IMR-90 (cell line): Measurements from ENCODE around the gene FTO. TPM values are rescaled to one million over a fixed set of nuclear protein-coding genes. Genes with fewer than 3 reads are reported as not detected.

Source experiments
- ATAC-seq: fragments of 200-7000 bp; cut with Tn5 transposase; 2 replicates; pipeline ENCODE4 v1.9.1; 2020; ENCODE audit warnings: low read depth, mild to moderate bottlenecking, moderate library complexity
- BruUV-seq: library from RNA; stranded (reverse); fragments of 400-500 nt; replicated peaks from 2 replicates; lab custom pipeline; 2021; lab: Mats Ljungman, UMichigan
- CTCF ChIA-PET: fragments of 300-600 bp; formaldehyde crosslinking; extraction: SDS; loops from one replicate; lab custom pipeline; 2021; ENCODE audit warnings: antibody characterized with exemption; lab: Yijun Ruan, JAX
- POLR2A ChIA-PET: fragments of 300-600 bp; sonication (Branson Sonifier 250); formaldehyde crosslinking; loops from one replicate; lab custom pipeline; 2022; ENCODE audit warnings: antibody characterized with exemption; ENCODE audit not compliant: unreplicated experiment; lab: Charles Lee
- DNase-seq: peaks from one replicate; pipeline ENCODE4 v3.0.0; 2013
- H2AFZ ChIP-seq: replicated peaks from 2 replicates; pipeline ENCODE3; 2013; ENCODE audit warnings: low read length, mild to moderate bottlenecking; ENCODE audit not compliant: poor library complexity
- H2AK5ac ChIP-seq: 2 replicates; pipeline ENCODE4 v1.6.1; 2013; ENCODE audit warnings: low read depth, low read length, inconsistent platforms
- H2AK9ac ChIP-seq: replicated peaks from 2 replicates; pipeline ENCODE3; 2013; ENCODE audit warnings: mild to moderate bottlenecking, low read depth, low read length, moderate library complexity; ENCODE audit not compliant: poor library complexity
- H2BK120ac ChIP-seq: 2 replicates; pipeline ENCODE4 v1.6.1; 2013; ENCODE audit warnings: low read depth, low read length, inconsistent platforms
- H2BK15ac ChIP-seq: 3 replicates; pipeline ENCODE4 v1.6.1; 2013; ENCODE audit warnings: low read depth, low read length, inconsistent platforms
- H2BK20ac ChIP-seq: 2 replicates; pipeline ENCODE4 v1.6.1; 2013; ENCODE audit warnings: low read depth, mild to moderate bottlenecking, inconsistent platforms, low read length, moderate library complexity
- H2BK5ac ChIP-seq: 2 replicates; pipeline ENCODE4 v1.6.1; 2013; ENCODE audit warnings: mild to moderate bottlenecking, low read depth, low read length, inconsistent platforms; ENCODE audit not compliant: poor library complexity, severe bottlenecking
- H3K14ac ChIP-seq: replicated peaks from 2 replicates; pipeline ENCODE4 v1.6.1; 2013; ENCODE audit warnings: low read depth, low read length, inconsistent platforms
- H3K18ac ChIP-seq: 2 replicates; pipeline ENCODE4 v1.6.1; 2013; ENCODE audit warnings: low read depth, low read length, control low read depth
- H3K23ac ChIP-seq: 2 replicates; pipeline ENCODE4 v1.6.1; 2013; ENCODE audit warnings: low read depth, low read length, inconsistent platforms
- H3K27ac ChIP-seq: 2 replicates; pipeline ENCODE4 v1.5.1; 2013; ENCODE audit warnings: mild to moderate bottlenecking, control low read depth, low read length; ENCODE audit not compliant: insufficient read depth
- H3K27me3 ChIP-seq: 2 replicates; pipeline ENCODE4 v1.6.1; 2013; ENCODE audit warnings: low read length; ENCODE audit not compliant: control insufficient read depth, insufficient read depth
- H3K36me3 ChIP-seq: 2 replicates; pipeline ENCODE4 v1.6.1; 2013; ENCODE audit warnings: low read length, mixed read lengths; ENCODE audit not compliant: control insufficient read depth, insufficient read depth
- H3K4ac ChIP-seq: 2 replicates; pipeline ENCODE4 v1.6.1; 2013; ENCODE audit warnings: low read depth, low read length, inconsistent platforms
- H3K4me1 ChIP-seq: 2 replicates; pipeline ENCODE4 v1.6.1; 2013; ENCODE audit warnings: low read length, mixed read lengths; ENCODE audit not compliant: control insufficient read depth, insufficient read depth
- H3K4me2 ChIP-seq: 2 replicates; pipeline ENCODE4 v1.6.1; 2013; ENCODE audit warnings: low read depth, mild to moderate bottlenecking, control low read depth, low read length, moderate library complexity
- H3K4me3 ChIP-seq: 2 replicates; pipeline ENCODE4 v1.5.1; 2013; ENCODE audit warnings: low read depth, mild to moderate bottlenecking, control low read depth, low read length, moderate library complexity; ENCODE audit not compliant: insufficient read depth
- H3K56ac ChIP-seq: 2 replicates; pipeline ENCODE4 v1.6.1; 2013; ENCODE audit warnings: low read length, inconsistent platforms; ENCODE audit not compliant: insufficient read depth; ENCODE audit errors: extremely low read depth
- H3K79me1 ChIP-seq, 2 experiments: 2 replicates each; pipeline ENCODE4 v1.6.1; 2013; ENCODE audit warnings: low read length in 2 of 2, inconsistent platforms in 1 of 2, low read depth in 1 of 2
- H3K9ac ChIP-seq: 2 replicates; pipeline ENCODE4 v1.6.1; 2013; ENCODE audit warnings: low read depth, low read length, control low read depth
- H3K9me1 ChIP-seq: 2 replicates; pipeline ENCODE4 v1.6.1; 2013; ENCODE audit warnings: low read length, inconsistent platforms; ENCODE audit not compliant: insufficient read depth
- H3K9me3 ChIP-seq: 2 replicates; pipeline ENCODE4 v1.6.1; 2013; ENCODE audit warnings: low read length; ENCODE audit not compliant: control insufficient read depth, insufficient read depth
- H4K20me1 ChIP-seq: 2 replicates; pipeline ENCODE4 v1.6.1; 2013; ENCODE audit warnings: low read length, inconsistent platforms; ENCODE audit not compliant: insufficient read depth
- H4K5ac ChIP-seq: 2 replicates; pipeline ENCODE4 v1.6.1; 2013; ENCODE audit warnings: mild to moderate bottlenecking, low read depth, low read length, control low read depth
- H4K8ac ChIP-seq, 2 experiments: 2 replicates each; pipeline ENCODE4 v1.6.1; 2013; ENCODE audit warnings: low read depth in 2 of 2, low read length in 2 of 2, control low read depth in 1 of 2, inconsistent platforms in 1 of 2
- H4K91ac ChIP-seq: 2 replicates; pipeline ENCODE4 v1.6.1; 2013; ENCODE audit warnings: low read depth, low read length, inconsistent platforms; ENCODE audit not compliant: insufficient read depth
- BHLHE40 ChIP-seq: fragments of 150-350 bp; IDR thresholded peaks from 2 replicates; pipeline ENCODE4 v1.6.1; 2016; ENCODE audit warnings: mild to moderate bottlenecking, low read depth, low read length
- CHD1 ChIP-seq: IDR thresholded peaks from 2 replicates; pipeline ENCODE4 v1.6.1; 2012; ENCODE audit warnings: low read depth, low read length, improper control_type of control experiment
- ELK1 ChIP-seq: fragments of 150-350 bp; IDR thresholded peaks from 2 replicates; pipeline ENCODE4 v1.6.1; 2016; ENCODE audit warnings: low read depth, mild to moderate bottlenecking, low read length, moderate library complexity, borderline replicate concordance
- MAFK ChIP-seq: IDR thresholded peaks from 2 replicates; pipeline ENCODE4 v1.6.1; 2012; ENCODE audit warnings: low read depth, low read length, improper control_type of control experiment
- MAZ ChIP-seq: IDR thresholded peaks from 2 replicates; pipeline ENCODE4 v1.6.1; 2012; ENCODE audit warnings: low read depth, mild to moderate bottlenecking, low read length, improper control_type of control experiment, moderate library complexity, borderline replicate concordance
- MXI1 ChIP-seq: IDR thresholded peaks from 2 replicates; pipeline ENCODE4 v1.6.1; 2012; ENCODE audit warnings: low read depth, mild to moderate bottlenecking, low read length, moderate library complexity, borderline replicate concordance
- NFE2L2 ChIP-seq: fragments of 150-350 bp; IDR thresholded peaks from 2 replicates; pipeline ENCODE4 v1.6.1; 2016; ENCODE audit warnings: low read depth, mild to moderate bottlenecking, low read length
- POLR2A ChIP-seq: IDR thresholded peaks from 2 replicates; pipeline ENCODE4 v1.6.1; 2012; ENCODE audit warnings: mild to moderate bottlenecking, low read depth, low read length
- RAD21 ChIP-seq: IDR thresholded peaks from 2 replicates; pipeline ENCODE4 v1.6.1; 2012; ENCODE audit warnings: low read length, improper control_type of control experiment
- RCOR1 ChIP-seq: IDR thresholded peaks from 2 replicates; pipeline ENCODE4 v1.6.1; 2012; ENCODE audit warnings: mild to moderate bottlenecking, low read length, improper control_type of control experiment; ENCODE audit not compliant: insufficient replicate concordance
- RFX5 ChIP-seq: IDR thresholded peaks from 2 replicates; pipeline ENCODE4 v1.8.0; 2012; ENCODE audit warnings: low read depth, mild to moderate bottlenecking, low read length, moderate library complexity
- SMC3 ChIP-seq: fragments of 150-350 bp; IDR thresholded peaks from 2 replicates; pipeline ENCODE4 v1.6.1; 2016; ENCODE audit warnings: low read depth, mild to moderate bottlenecking, antibody characterized with exemption, low read length, moderate library complexity
- WGBS, 2 experiments: methylation state at CpG; one replicate each; pipeline versions ENCODE4 v1.1.5 to v1.1.7; 2013; ENCODE audit warnings: missing lambda C conversion rate in 2 of 2; ENCODE audit not compliant: insufficient read length in 1 of 2; ENCODE audit errors: extremely low coverage in 2 of 2; 5-methylcytosine and 5-hydroxymethylcytosine counted together
- dilution Hi-C: fragments of 300-500 bp; cut with HindIII; formaldehyde crosslinking; loops from one replicate; pipeline ENCODE4 v1.14.3; 2018; ENCODE audit warnings: low sequenced_read_pairs; ENCODE audit not compliant: unreplicated experiment
- in situ Hi-C: fragments of 300-500 bp; cut with MboI; formaldehyde crosslinking; loops from 3 replicates; pipeline ENCODE4 v1.14.3; 2019; ENCODE audit warnings: low sequenced_read_pairs, inconsistent platforms, mixed read lengths
- intact Hi-C: fragments of 100-400 bp; cut with micrococcal nuclease; formaldehyde crosslinking; loops from 2 replicates; pipeline ENCODE4 v1.10.0; 2022
- polyA plus RNA-seq, 3 experiments: library from polyadenylated mRNA; depleted of rRNA; stranded (reverse); fragments of >200 nt; gene quantifications; 2 replicates each; pipeline ENCODE4 v1.2.3, GENCODE V29; 2012; ENCODE audit warnings: low replicate concordance in 1 of 3
- total RNA-seq: library from RNA; depleted of rRNA; stranded (reverse); fragments of >200 nt; gene quantifications from 2 replicates; pipeline ENCODE4 v1.2.3, GENCODE V29; 2012
- TF ChIP-seq, protein P1 (sequence below): conservative IDR thresholded peaks from 2 replicates; pipeline ENCODE4 v1.5.1; 2012; ENCODE audit warnings: mild to moderate bottlenecking, low read depth, low read length, improper control_type of control experiment

The FTO gene
- total and polyA plus RNA-seq, 2 of the 4 experiments (the other 2 are of a cell fraction): 70.3 to 132 TPM

GRCh38 chr16:54062361-54063278 lies 358.7 kb downstream of the FTO start:
- Histone ChIP-seq H3K4me3 (no peak overlapping the region), H3K18ac (no peak overlapping the region), H3K9ac (no peak overlapping the region), H2AK9ac (no peak overlapping the region), H2AK5ac (no peak overlapping the region), H3K9me3 (no peaks in the 10 kb centered on the region), H4K20me1 (no peaks in the 10 kb centered on the region; the same call in 1 of the 2 replicates), H2BK15ac (no peak overlapping the region), H2BK20ac (no peak overlapping the region), H3K56ac (no peak overlapping the region), H3K4ac (no peak overlapping the region), H3K4me2 (no peak overlapping the region), H3K23ac (no peak overlapping the region), H2AFZ (no peak overlapping the region), H4K91ac (no peak overlapping the region), H3K79me1 (0 out of 4 replicates have a peak, but pooled peaks cover 0 to 3% of the 10 kb centered on the region in 2 experiments), H3K14ac (no peak overlapping the region), H3K36me3 (no peaks in the 10 kb centered on the region), H4K5ac (no peak overlapping the region), H2BK120ac (no peak overlapping the region), H2BK5ac (no peak overlapping the region), H4K8ac (no peak overlapping the region), H3K27ac (no peak overlapping the region), H3K9me1 (no peaks in the 10 kb centered on the region; the same call in 1 of the 2 replicates), H3K4me1 (no peaks in the 10 kb centered on the region), H3K27me3 (no peaks in the 10 kb centered on the region)
- POLR2A ChIA-PET: no interaction called here
- in situ Hi-C loops: no loop called here
- no peak for ATAC-seq
- TF ChIP-seq, protein P1, sequence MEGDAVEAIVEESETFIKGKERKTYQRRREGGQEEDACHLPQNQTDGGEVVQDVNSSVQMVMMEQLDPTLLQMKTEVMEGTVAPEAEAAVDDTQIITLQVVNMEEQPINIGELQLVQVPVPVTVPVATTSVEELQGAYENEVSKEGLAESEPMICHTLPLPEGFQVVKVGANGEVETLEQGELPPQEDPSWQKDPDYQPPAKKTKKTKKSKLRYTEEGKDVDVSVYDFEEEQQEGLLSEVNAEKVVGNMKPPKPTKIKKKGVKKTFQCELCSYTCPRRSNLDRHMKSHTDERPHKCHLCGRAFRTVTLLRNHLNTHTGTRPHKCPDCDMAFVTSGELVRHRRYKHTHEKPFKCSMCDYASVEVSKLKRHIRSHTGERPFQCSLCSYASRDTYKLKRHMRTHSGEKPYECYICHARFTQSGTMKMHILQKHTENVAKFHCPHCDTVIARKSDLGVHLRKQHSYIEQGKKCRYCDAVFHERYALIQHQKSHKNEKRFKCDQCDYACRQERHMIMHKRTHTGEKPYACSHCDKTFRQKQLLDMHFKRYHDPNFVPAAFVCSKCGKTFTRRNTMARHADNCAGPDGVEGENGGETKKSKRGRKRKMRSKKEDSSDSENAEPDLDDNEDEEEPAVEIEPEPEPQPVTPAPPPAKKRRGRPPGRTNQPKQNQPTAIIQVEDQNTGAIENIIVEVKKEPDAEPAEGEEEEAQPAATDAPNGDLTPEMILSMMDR: no peak
- TF ChIP-seq RFX5 (no peak), CHD1 (no peak), MXI1 (no peak), RAD21 (no peak), NFE2L2 (no peak), MAFK (no peak), ELK1 (no peak), POLR2A (no peak), BHLHE40 (no peak), RCOR1 (no peak), MAZ (no peak), SMC3 (no peak)
- BruUV-seq: no TSS peak
- 82% methylated on average over 2 of the region's 13 CpGs; no CpG with 5 or more reads in 1 of the 2 experiments for WGBS, 2 experiments
- intact Hi-C loops: no loop called here
- DNase-seq: no peak
- dilution Hi-C loops: no loop called here
- CTCF ChIA-PET: no interaction called here
